GM23248 (cell line): ENCODE measurements around the gene LPIN1. TPM values are rescaled to one million over a fixed set of nuclear protein-coding genes. Genes with fewer than 3 reads are reported as not detected.
A peak's percentile ranks its signal among the peaks of the same experiment; 100 is the strongest.

Experiments used
- DNase-seq: peaks from one replicate; pipeline ENCODE4 v3.0.0-alpha.2; 2015
- H2AFZ ChIP-seq: fragments of 200-600 bp; sonication (generic); 2 replicates; pipeline ENCODE4 v1.6.1; 2016; ENCODE audit warnings: antibody characterized with exemption
- H3F3A ChIP-seq: fragments of 200-600 bp; sonication (generic); 2 replicates; pipeline ENCODE4 v1.6.1; 2016; ENCODE audit warnings: mild to moderate bottlenecking, antibody characterized with exemption, mixed run types; ENCODE audit not compliant: insufficient read depth
- H3K27ac ChIP-seq: fragments of 200-600 bp; sonication (generic); 2 replicates; pipeline ENCODE4 v1.5.1; 2016; ENCODE audit warnings: mild to moderate bottlenecking
- H3K27me3 ChIP-seq: fragments of 200-600 bp; sonication (generic); replicated peaks from 2 replicates; pipeline ENCODE4 v1.6.1; 2016; ENCODE audit warnings: mild to moderate bottlenecking; ENCODE audit not compliant: insufficient read depth
- H3K36me3 ChIP-seq: fragments of 200-600 bp; sonication (generic); 2 replicates; pipeline ENCODE4 v1.6.1; 2016; ENCODE audit warnings: low read depth, mild to moderate bottlenecking
- H3K4me1 ChIP-seq: fragments of 200-600 bp; sonication (generic); 2 replicates; pipeline ENCODE4 v1.6.1; 2016; ENCODE audit warnings: mild to moderate bottlenecking; ENCODE audit not compliant: insufficient read depth
- H3K4me2 ChIP-seq: fragments of 200-600 bp; sonication (generic); one replicate; pipeline ENCODE4 v1.6.1; 2016; ENCODE audit warnings: mild to moderate bottlenecking; ENCODE audit not compliant: unreplicated experiment
- H3K4me3 ChIP-seq: fragments of 200-600 bp; sonication (generic); 2 replicates; pipeline ENCODE4 v1.5.1; 2016; ENCODE audit warnings: mild to moderate bottlenecking
- H3K79me2 ChIP-seq: fragments of 200-600 bp; sonication (generic); 2 replicates; pipeline ENCODE4 v1.6.1; 2016; ENCODE audit warnings: mild to moderate bottlenecking; ENCODE audit not compliant: insufficient read depth
- H3K9ac ChIP-seq: fragments of 200-600 bp; sonication (generic); 2 replicates; pipeline ENCODE4 v1.6.1; 2016; ENCODE audit warnings: mild to moderate bottlenecking
- H3K9me2 ChIP-seq: fragments of 200-600 bp; sonication (generic); 2 replicates; pipeline ENCODE4 v1.6.1; 2016; ENCODE audit warnings: mixed run types, mild to moderate bottlenecking, moderate library complexity; ENCODE audit not compliant: insufficient read depth
- H3K9me3 ChIP-seq: fragments of 200-600 bp; sonication (generic); one replicate; pipeline ENCODE4 v1.6.1; 2017; ENCODE audit warnings: low read depth
- H4K20me1 ChIP-seq: fragments of 200-600 bp; sonication (generic); 2 replicates; pipeline ENCODE4 v1.6.0; 2016; ENCODE audit not compliant: insufficient read depth
- EZH2 ChIP-seq: fragments of 200-600 bp; sonication (generic); IDR thresholded peaks from 2 replicates; pipeline ENCODE4 v1.6.1; 2018; ENCODE audit warnings: antibody characterized with exemption, mild to moderate bottlenecking; ENCODE audit not compliant: insufficient read depth, poor library complexity, severe bottlenecking
- EZH2phosphoT487 ChIP-seq: fragments of 200-600 bp; sonication (generic); IDR thresholded peaks from 2 replicates; pipeline ENCODE4 v1.6.1; 2018; ENCODE audit warnings: antibody characterized with exemption, moderate library complexity, mild to moderate bottlenecking, low read depth; ENCODE audit not compliant: insufficient read depth
- WGBS, 2 experiments: methylation state at CpG; one replicate each; pipeline ENCODE4 v1.1.6; 2015 to 2017; ENCODE audit warnings: low lambda C conversion rate in 2 of 2, low coverage in 1 of 2; ENCODE audit errors: missing lambda C conversion rate in 2 of 2; 5-methylcytosine and 5-hydroxymethylcytosine counted together
- in situ Hi-C: fragments of 300-500 bp; cut with MboI; formaldehyde crosslinking; loops from 2 replicates; pipeline ENCODE4 v1.15.0; 2020
- polyA plus RNA-seq: library from polyadenylated mRNA; unstranded; fragments of >200 nt; fragmentation: Nextera tagmentation; extraction: Ambion mirVana; gene quantifications from 2 replicates; pipeline ENCODE4 v1.2.1, GENCODE V29; 2016
- total RNA-seq: library from RNA; depleted of rRNA; stranded (reverse); fragments of >200 nt; shearing (Covaris generic); gene quantifications from 2 replicates; pipeline ENCODE4 v1.2.3, GENCODE V29; 2014

LPIN1 gene
- total and polyA plus RNA-seq, 2 experiments from 2014 or later: 11.2 to 12.6 TPM

DNA sequence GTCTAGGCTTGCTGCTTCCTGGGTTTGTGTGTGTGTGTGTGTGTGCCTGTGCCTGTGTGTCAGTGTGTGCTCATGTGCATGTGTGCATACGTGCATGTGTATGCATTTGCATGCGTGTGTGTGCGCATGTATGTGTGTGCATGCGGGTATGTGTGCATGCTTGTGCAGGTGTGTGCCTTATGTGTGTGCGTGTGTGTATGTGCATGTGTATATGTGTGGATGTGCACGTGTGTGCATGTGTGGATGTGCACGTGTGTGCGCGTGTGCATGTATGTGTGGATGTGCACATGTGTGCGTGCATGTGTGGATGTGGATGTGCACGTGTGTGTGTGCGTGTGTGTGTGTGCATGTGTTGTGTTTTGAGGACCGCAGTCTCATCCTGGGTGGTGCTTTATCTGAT lies 42.8 kb downstream of the LPIN1 start:
- in situ Hi-C loops: no loop called here
- no peak for TF ChIP-seq EZH2phosphoT487
- TF ChIP-seq EZH2: no peak

DNA sequence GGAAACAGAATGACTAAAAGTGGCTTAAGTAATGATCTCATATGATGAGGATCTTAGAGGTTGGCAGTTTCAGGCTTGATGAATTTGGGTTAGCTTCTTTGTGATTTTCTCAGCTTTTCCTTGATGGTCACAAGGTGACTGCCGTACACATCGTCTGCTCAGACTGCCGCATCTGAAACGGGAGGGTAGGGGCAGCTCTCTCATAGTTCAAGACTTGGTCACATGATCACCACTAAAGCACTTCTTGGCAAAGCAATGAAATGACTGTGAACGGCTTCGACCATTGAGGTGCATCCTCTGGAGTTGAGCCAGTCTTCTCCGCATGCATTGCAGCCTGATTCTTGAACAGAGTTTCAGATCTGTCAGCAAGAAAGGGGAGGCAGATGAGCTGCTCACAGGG lies 43.8 kb downstream of the LPIN1 start:
- Histone ChIP-seq H3K9me3 (no peaks in the 10 kb centered on the region), H3K9ac (no peak overlapping the region), H3K27ac (no peak overlapping the region), H3K27me3 (no peaks in the 10 kb centered on the region), H3K4me2 (no peak overlapping the region), H3K9me2 (no peaks in the 10 kb centered on the region), H3F3A (peaks cover 16% of the 10 kb centered on the region), H3K36me3 (peaks cover 25% of the 10 kb centered on the region), H3K4me1 (peaks cover 2% of the 10 kb centered on the region; the same call in 1 of the 2 replicates), H2AFZ (no peak overlapping the region), H3K4me3 (no peak overlapping the region), H4K20me1 (no peaks in the 10 kb centered on the region), H3K79me2 (no peaks in the 10 kb centered on the region)
- peak; percentile 45 for DNase-seq
- in situ Hi-C loops: no loop called here
- no peak for TF ChIP-seq EZH2
- no peak for TF ChIP-seq EZH2phosphoT487
- WGBS, 2 experiments: 91 to 93% methylated on average over 7 of the region's 7 CpGs

More for the DNA sequence above, 42.8 kb downstream of the LPIN1 start:
- Histone ChIP-seq H3K9ac (no peak overlapping the region), H2AFZ (no peak overlapping the region), H3K27ac (no peak overlapping the region), H3K79me2 (no peaks in the 10 kb centered on the region), H3K9me2 (no peaks in the 10 kb centered on the region), H3K27me3 (no peaks in the 10 kb centered on the region), H3K4me3 (no peak overlapping the region), H3K9me3 (no peaks in the 10 kb centered on the region), H4K20me1 (no peaks in the 10 kb centered on the region), H3K4me2 (no peak overlapping the region), H3F3A (peaks cover 9% of the 10 kb centered on the region; the same call in 1 of the 2 replicates), H3K4me1 (no peaks in the 10 kb centered on the region), H3K36me3 (peaks cover 21% of the 10 kb centered on the region)
- no peak for DNase-seq
- whole genome bisulfite sequencing, 2 experiments: 95 to 97% methylated on average over 13 of the region's 13 CpGs

DNA sequence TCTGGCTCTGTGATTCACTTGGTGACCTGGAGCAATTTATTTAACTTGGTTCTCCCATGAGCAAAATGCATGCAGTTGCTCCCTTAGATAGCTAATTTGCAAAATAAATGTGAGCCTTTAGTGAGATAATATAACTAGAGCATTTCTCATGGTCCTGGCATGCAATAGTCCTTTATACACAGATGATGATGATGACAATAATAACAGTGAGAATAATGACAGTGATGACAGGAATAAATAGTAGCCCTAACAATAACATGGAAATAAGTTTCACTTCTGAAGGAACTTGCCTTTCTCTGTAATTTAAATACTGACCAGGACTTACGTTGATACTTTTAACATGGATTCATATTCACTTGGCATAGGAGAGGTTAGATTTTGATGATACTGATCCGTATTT lies 49.2 kb downstream of the LPIN1 start:
- peak; percentile 25 for DNase-seq
- Histone ChIP-seq H3K9me3 (no peaks in the 10 kb centered on the region), H3K9ac (no peak overlapping the region), H3F3A (peaks cover 15% of the 10 kb centered on the region), H3K4me1 (peaks cover 14% of the 10 kb centered on the region), H3K4me2 (peak overlapping the region; percentile 62), H3K4me3 (no peak overlapping the region), H3K27me3 (no peaks in the 10 kb centered on the region), H3K79me2 (no peaks in the 10 kb centered on the region), H4K20me1 (no peaks in the 10 kb centered on the region), H3K9me2 (no peaks in the 10 kb centered on the region), H3K27ac (0 out of 2 replicates have a peak overlapping the region, but pooled peaks have one; percentile 8), H2AFZ (no peak overlapping the region), H3K36me3 (peaks cover 31% of the 10 kb centered on the region)
- 23 to 37% methylated on average over 2 of the region's 2 CpGs for WGBS, 2 experiments
- no peak for TF ChIP-seq EZH2phosphoT487
- no peak for TF ChIP-seq EZH2
- in situ Hi-C loops: no loop called here

DNA sequence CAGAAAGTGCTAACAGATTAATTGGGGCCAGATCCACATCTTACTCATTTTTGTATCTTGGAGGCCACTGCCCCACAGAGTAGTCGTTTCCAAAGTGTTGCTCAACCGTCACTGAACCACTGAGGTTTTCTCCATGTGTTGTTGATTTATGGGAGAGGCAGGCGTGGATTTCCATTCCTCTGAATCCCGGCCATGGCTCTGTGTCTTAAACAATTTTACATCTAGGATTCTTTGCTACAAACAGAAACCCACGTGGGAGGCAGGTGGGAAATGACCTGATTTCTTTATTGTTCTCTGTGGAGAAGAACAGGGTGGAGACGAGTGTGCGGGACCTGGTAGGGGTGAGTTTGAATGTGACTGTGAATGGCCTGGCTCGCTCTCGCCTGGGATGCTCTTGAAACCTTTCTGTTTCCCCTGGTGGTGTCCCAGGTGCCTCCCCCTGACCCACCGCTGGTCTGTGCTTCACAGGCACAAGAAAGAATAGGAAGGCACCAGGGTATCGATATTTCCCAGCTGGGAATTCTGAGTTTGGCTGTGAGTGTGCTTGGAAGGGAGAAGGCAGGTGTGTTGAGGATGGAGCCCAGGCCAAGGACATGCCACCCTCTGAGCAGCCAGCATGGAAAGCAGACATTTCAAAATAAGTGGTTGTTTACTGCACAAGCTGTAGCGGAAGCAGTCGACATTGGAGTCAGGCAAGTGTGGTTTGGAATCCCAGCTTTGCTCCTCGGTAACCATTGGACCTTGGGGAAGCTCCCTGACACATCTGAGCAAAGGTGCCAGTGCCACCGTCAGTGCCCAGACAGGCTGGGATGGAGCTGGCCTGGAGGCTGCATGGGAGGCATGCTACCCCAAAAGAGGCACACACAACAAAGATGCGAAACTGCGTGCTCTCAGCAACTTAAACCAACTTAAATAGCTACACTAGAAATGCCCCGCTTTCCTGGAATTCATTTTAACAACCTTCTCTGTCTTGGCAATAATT lies 50.0 kb downstream of the LPIN1 start:
- H3K9me3 ChIP-seq: no peaks in the 10 kb centered on the region
- H3K27ac ChIP-seq: 0 out of 2 replicates have a peak overlapping the region, but pooled peaks have one; percentile 8
- 44 to 52% methylated on average over 18 of the region's 18 CpGs for WGBS, 2 experiments
- peak overlapping the region; percentile 62 for H3K4me2 ChIP-seq
- H3K9me2 ChIP-seq: no peaks in the 10 kb centered on the region
- DNase-seq: peak; percentile 91
- H2AFZ ChIP-seq: no peak overlapping the region
- no peak overlapping the region for H3K4me3 ChIP-seq
- in situ Hi-C loops: no loop called here
- H4K20me1 ChIP-seq: no peaks in the 10 kb centered on the region
- no peak overlapping the region for H3K9ac ChIP-seq
- H3K36me3 ChIP-seq: peaks cover 23% of the 10 kb centered on the region
- H3K27me3 ChIP-seq: no peaks in the 10 kb centered on the region
- H3F3A ChIP-seq: peaks cover 15% of the 10 kb centered on the region
- no peaks in the 10 kb centered on the region for H3K79me2 ChIP-seq
- peaks cover 14% of the 10 kb centered on the region for H3K4me1 ChIP-seq
- 0 out of 2 replicates have a peak, but pooled peaks have one; percentile 71 for TF ChIP-seq EZH2phosphoT487
- TF ChIP-seq EZH2: no peak
